ENCODE measurements around the gene RAB10. TPM values are rescaled to one million over a fixed set of nuclear protein-coding genes. Genes with fewer than 3 reads are reported as not detected.

Gene RAB10
- total RNA-seq, 1 experiment from 2014 or later, result 130 TPM

- H2BK20ac ChIP-seq (ENCODE audit: low read depth, low read length, poor library complexity, severe bottlenecking), result no peak overlapping the region
- no peak overlapping the region for H4K91ac ChIP-seq (ENCODE audit: insufficient read length, low read depth, low read length)
- H3K27ac ChIP-seq (ENCODE audit: insufficient read length, low read depth, low read length), result no peak overlapping the region
- Mint-ChIP-seq H3K4me3 (no peak overlapping the region), H3K9me3 (no peaks in the 10 kb centered on the region), H3K27me3 (ENCODE audit: low read depth) (no peaks in the 10 kb centered on the region), H3K4me1 (peaks cover 6 to 8% of the 10 kb centered on the region in 2 experiments), H3K27ac (peak overlapping the region in 1 of 3 experiments; percentile 23; a peak in 1 of 7 replicates), H3K36me3 (ENCODE audit: insufficient read depth in 1 of 3, low read depth in 3 of 3) (no peaks in the 10 kb centered on the region)
- H3K27me3 ChIP-seq (ENCODE audit: insufficient read depth, low read length), result no peaks in the 10 kb centered on the region
- no peaks in the 10 kb centered on the region for H4K20me1 ChIP-seq (ENCODE audit: control insufficient read depth, insufficient read depth, insufficient read length)
- WGBS (ENCODE audit: extremely low coverage, insufficient read length, low lambda C conversion rate), result no CpG with 5 or more reads among the region's 15 CpGs
- no peak overlapping the region for H2BK12ac ChIP-seq (ENCODE audit: insufficient read length, low read depth, low read length)
- DNase-seq, result no peak
- H3K4ac ChIP-seq (ENCODE audit: low read depth, low read length), result no peak overlapping the region
- no peak overlapping the region for H3K9ac ChIP-seq (ENCODE audit: extremely low read depth, insufficient read length, low read length)
- H2BK5ac ChIP-seq (ENCODE audit: insufficient read length, low read length), result no peak overlapping the region
- H3K4me1 ChIP-seq (ENCODE audit: insufficient read depth, low read length), result no peaks in the 10 kb centered on the region
- H3T11ph ChIP-seq (ENCODE audit: low read length), result no peak overlapping the region
- H2BK120ac ChIP-seq (ENCODE audit: low read depth, low read length, poor library complexity, severe bottlenecking), result no peak overlapping the region
- no peak overlapping the region for H4K5ac ChIP-seq (ENCODE audit: insufficient read length, low read depth, low read length)
- H3K9me3 ChIP-seq (ENCODE audit: control insufficient read depth, low read depth, low read length), result no peaks in the 10 kb centered on the region
- no peak overlapping the region for H3K23ac ChIP-seq (ENCODE audit: insufficient read length, low read depth, low read length)
- no peak for TF ChIP-seq CTCF (conservative IDR thresholded peaks at IDR 0.05)
- no peaks in the 10 kb centered on the region for H3K79me1 ChIP-seq (ENCODE audit: insufficient read depth, low read depth, low read length, poor library complexity, severe bottlenecking)
- no peak overlapping the region for H3K4me2 ChIP-seq (ENCODE audit: insufficient read depth, insufficient read length, low read length)
- H4K8ac ChIP-seq (replicated peaks; ENCODE audit: insufficient read length, low read depth, low read length), result no peak overlapping the region
- no peaks in the 10 kb centered on the region for H3K79me2 ChIP-seq (ENCODE audit: insufficient read depth, low read length)
- no peak overlapping the region for H3K14ac ChIP-seq (ENCODE audit: insufficient read depth, low read length)
- H2AK5ac ChIP-seq (ENCODE audit: insufficient read length, low read length), result no peak overlapping the region
- no peak overlapping the region for H2BK15ac ChIP-seq (ENCODE audit: low read depth, low read length)
- H3K18ac ChIP-seq (ENCODE audit: insufficient read length, low read depth, low read length), result no peak overlapping the region
- H3K56ac ChIP-seq (ENCODE audit: insufficient read length, low read depth, low read length), result no peak overlapping the region
- no peaks in the 10 kb centered on the region for H3K23me2 ChIP-seq (ENCODE audit: insufficient read length, low read depth, low read length, poor library complexity, severe bottlenecking)
- H2AFZ ChIP-seq (ENCODE audit: low read length), result no peak overlapping the region
These were observed 39.4 kb upstream of the RAB10 start for GRCh38 chr2:25994509-25994908.

All from H9 (cell line).